Measurements from ENCODE around the gene IGFN1.
A peak's percentile ranks its signal among the peaks of the same experiment; 100 is the strongest.
"Not testable (repeated sequence)": the region's sequence is repeated elsewhere in the genome, so short reads cannot be mapped to it uniquely, and the experiment has no call there.

The IGFN1 gene

DNA sequence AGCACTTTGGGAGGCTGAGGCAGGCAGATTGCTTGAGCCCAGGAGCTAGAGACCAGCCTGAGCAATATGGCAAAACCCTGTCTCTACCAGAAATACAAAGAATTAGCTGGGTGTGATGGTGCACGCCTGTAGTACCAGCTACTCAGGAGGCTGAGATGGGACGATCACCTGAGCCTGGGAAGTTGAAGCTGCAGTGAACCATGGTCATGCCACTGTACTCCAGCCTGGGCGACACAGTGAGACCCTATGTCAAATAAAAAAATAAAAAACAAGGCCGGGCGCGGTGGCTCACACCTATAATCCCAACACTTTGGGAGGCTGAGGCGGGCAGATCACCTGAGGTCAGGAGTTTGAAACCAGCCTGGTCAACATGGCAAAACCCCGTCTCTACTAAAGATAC, 27.6 kb upstream of the IGFN1 start:
- not testable (repeated sequence) for DNase-seq (ENCODE audit: low read depth in 2 of 3, low spot score in 2 of 3)

DNA sequence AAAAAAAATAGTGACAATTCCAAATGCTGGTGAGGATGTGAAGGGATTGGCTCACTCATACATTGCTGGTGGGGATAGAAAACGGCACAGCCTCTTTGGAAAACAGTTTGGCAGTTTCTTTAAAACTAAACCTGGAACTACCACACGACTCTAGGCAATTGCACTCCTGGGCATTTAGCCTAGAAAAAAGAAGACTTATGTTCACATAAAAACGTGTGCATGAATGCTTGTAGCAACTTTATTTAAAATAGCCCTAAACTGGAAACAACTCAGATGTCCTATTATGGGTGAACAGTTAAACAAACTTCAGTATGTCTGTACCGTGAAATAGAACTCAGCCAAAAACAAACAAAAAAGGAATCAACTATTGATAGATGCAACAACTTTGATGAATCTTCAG, 26.9 kb upstream of the IGFN1 start:
- DNase-seq (ENCODE audit: low read depth in 2 of 3, low spot score in 2 of 3) = no peak

DNA sequence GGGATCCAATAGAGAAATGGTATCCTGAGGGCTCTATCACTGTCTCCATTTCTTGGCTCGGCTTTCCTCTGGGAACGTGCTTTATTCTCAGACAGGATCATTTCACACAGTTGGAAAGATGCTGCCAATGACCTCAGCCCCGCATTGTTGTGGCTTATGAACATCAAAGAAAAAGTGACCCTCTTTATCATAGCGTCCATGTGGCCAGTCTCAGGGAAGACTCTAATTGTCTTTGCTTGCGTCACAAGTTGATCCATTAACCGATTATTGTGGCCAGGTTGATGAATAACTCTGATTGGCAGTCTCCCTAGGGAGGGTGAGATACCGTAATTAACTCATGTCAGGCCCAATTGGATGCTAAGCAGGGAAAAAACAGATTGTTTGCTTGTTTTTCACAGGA, 26.0 kb upstream of the IGFN1 start:
- no peak for DNase-seq (ENCODE audit: low read depth in 2 of 3, low spot score in 2 of 3)

DNA sequence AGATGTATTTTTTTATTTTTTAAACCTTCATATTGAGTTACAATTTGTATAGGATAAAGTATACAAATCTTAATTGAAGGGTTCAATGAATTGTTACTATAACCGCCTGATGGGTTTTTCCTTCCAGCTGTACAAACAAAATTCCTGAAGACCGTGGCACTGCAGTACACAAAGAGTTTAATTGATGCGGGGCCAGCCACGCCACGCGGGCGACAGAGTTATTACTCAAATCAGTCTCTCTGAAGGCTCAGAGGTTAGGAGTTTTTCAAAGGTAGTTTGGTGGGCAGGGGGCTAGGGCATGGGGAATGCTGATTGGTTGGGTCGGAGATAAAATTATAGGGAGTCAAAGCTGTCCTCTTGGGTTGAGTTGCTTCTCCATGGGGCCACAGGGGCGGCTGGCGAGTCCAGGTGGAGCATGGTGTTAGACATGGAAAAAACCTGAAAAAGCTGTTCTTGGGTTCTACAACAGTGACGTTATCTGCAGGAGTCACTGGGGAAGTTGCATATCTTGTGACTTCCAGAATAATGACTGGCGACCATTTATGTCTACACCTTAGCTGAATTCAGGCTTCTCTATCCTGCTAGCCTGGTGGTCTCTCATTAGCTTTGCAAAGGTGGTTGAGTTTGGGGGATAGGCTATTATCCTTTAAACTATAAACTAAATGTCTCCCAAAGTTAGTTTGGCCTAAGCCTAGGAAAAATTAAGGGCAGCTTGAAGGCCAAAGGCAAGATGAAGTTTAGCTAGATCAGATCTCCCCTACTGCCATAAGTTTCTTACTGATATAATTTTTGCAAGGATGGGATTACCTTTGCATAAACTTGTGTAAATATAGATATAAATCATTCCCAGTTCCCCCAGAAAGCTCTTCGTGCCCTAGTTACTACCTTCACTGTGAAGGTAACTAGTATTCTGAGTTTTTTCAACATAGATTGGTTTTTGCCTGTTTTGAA, 23.3 kb upstream of the IGFN1 start:
- DNase-seq (ENCODE audit: low read depth in 2 of 3, low spot score in 2 of 3) = no peak

DNA sequence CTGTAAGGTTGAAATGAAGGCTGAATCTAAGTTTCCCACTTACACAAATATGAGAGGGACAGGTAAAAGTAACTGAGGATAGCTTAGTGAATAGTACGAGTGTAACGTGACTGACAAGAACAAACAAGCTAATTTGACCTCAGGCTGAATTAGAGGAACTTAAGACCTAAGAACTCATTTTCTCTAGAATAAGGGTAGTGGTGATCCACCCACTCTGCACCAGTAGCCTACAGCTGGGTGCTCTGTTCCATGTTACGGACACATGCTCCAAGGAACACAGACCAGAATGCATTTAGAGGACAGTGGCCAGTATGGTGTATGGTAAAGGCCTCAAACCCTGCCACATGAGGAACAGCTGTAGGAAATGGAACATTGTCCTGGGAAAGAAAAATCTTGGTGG, 21.4 kb upstream of the IGFN1 start:
- DNase-seq (ENCODE audit: low read depth in 2 of 3, low spot score in 2 of 3) = no peak

DNA sequence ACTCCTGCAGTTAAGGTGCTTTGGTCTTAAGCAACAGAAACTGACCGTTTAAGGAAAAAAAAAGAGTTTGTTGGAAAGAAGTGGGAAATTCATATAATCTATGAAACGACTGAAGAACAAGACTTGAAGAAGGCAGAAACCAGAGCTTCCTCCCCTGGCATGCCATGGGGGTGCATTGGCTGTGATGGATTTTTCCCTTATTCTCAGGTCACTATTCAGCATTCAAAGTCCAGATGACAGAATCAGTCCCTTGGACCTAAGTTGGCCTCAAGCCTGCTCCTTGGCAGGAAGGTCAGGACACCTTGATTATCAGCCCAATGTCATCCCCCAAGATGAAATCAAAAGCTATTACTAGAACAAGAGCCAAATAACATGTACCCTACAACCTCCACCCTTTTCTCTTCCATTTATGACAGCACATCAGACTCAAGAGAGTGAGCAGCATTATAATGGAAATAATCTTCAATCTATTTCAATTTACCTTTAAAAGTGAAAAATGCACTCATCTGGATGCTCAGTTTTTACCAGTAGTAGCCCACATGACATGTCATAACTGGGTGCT, 20.6 kb upstream of the IGFN1 start:
- DNase-seq (ENCODE audit: low read depth in 2 of 3, low spot score in 2 of 3) = no peak

DNA sequence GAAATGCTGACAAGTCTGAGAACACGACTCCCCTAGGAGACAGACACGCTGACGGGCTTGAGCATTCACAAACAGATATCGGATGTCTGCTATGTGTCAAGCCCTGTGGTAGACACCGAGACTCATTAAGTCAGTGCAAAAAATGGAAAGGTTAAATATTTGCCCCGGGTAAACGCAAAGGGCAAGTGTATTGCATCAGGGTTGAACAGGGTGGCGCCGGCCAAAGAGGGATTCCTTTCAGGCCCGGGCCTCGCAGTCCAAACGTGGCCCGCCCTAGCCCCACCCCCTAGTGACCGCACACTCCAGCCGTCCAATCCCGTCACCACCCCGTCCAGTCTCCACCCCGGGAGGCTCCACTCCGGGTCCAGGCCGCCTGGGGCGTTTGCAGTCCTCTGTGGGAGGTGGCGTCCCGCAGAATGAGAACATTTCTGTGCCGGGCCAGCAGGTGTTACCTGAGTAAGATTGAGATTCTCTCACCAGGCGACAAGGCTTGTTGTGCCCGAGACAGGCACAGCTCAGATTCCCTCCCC, 20.0 kb upstream of the IGFN1 start:
- DNase-seq (ENCODE audit: low read depth in 2 of 3, low spot score in 2 of 3) = peak; percentile 60 to 67 (median 65)

DNA sequence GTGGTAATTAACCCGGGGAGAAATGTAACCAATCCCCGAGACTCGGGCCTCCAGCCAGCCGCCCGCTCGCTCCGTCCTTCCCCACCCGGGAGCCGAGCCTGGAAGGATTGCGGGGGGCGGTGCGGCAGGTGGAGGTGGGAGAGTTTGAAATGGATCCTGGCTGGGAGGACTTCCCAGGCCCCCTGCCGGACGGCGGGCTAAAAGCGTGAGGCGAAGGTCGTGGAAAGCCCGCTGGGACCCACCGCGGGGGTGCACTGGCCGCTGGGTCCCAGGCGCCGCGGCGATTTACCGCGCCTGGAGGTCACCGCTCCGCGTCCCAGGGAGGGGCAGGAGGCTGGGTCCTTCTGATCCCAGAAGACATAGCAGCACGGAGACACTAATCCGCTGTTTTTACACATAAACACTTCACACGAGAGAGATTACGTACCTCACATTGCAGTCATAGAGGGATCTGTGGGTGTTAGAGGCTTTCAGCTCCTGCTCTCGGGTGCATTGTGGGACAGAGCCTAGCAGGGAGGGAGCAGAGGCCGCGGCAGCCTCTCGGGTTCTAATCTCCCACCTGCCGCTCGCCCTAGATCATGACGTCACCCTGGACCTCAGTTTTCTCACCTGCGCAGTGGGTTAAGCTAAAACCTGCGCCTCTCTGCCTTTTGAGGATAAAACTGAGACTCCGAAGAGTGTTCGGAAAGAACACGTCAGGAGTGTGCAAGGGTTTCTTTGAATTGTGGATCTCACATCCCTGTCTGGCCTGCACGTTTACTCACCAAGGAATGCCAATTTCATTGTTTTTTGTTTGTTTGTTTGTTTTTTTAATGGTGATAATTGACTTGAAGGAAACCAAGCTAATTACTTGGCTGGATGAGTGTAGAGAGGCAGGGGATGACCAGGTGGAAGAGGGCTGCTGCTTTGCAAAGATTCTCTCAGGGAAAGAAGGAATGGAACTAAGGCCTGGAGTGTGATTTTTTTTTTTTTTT, 19.3 kb upstream of the IGFN1 start:
- peak; percentile 19 to 33 (median 32) for DNase-seq (ENCODE audit: low read depth in 2 of 3, low spot score in 2 of 3)

DNA sequence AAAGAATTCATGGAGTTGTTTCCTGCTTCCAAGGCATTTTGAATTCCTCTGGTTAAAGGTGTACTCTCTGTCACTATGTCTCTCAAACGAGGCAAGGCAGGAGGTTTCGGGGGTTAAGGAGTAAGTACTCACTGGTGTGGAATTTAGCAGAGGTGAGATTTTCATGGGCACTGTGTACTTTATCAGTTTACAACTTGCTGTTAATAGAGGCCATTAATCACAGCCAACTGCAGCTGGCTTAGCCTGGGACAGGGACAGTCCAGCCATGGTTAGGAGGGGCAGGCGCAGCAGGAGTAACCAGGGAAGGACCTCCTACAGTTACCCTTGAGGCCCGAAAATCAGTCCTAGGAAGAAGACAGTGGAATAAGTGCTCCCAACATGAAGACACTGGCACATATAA, 18.3 kb upstream of the IGFN1 start:
- DNase-seq (ENCODE audit: low read depth in 2 of 3, low spot score in 2 of 3) = no peak

DNA sequence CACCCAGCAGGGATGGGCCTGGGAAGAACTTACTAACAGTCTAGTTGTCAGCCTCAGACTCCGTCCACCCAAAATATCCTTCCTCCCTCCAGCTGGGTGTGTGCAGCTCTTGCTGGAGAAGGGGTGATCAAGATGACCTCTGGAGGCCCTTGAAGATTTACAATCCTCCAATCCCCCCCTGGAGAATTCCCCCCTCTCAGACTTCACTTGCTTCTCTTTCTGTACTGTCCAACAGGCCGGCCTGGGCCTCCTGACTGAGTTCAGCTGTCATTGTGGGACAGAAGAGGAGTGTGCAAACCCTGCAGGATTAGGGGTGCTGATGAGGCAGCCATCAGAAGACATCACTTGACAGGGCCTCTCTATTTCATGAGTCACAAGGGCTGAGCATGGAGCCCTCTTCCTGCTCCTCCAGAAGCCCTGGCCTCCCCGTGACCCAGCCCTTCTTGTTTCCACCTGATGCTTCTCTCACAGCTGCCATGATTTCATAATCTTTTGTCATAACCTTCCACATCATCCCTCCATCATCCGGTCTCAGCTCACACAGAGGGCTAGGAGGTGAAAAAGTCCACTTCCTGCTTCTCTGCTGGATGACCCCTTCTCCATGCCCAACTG, 17.5 kb upstream of the IGFN1 start:
- DNase-seq (ENCODE audit: low read depth in 2 of 3, low spot score in 2 of 3) = no peak

DNA sequence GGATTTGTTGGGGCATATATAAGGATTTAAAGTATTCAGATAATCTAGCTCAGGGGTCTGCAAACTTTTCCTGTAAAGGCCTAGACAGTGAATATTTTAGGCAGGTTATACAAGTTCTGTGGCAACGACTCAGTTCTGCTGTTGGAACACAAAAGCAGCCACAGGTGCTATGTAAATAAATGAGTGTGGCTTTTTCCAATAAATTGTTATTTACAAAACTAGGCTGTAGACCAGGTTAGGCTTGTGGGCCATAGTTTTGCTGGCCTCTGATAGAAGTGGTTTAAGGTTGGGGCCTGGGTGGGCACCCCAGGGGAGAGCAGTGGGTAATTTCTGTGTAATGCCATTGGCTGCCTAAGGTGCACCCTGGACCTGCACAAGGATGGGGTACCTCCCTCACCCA, 16.9 kb upstream of the IGFN1 start:
- no peak for DNase-seq (ENCODE audit: low read depth in 2 of 3, low spot score in 2 of 3)

DNA sequence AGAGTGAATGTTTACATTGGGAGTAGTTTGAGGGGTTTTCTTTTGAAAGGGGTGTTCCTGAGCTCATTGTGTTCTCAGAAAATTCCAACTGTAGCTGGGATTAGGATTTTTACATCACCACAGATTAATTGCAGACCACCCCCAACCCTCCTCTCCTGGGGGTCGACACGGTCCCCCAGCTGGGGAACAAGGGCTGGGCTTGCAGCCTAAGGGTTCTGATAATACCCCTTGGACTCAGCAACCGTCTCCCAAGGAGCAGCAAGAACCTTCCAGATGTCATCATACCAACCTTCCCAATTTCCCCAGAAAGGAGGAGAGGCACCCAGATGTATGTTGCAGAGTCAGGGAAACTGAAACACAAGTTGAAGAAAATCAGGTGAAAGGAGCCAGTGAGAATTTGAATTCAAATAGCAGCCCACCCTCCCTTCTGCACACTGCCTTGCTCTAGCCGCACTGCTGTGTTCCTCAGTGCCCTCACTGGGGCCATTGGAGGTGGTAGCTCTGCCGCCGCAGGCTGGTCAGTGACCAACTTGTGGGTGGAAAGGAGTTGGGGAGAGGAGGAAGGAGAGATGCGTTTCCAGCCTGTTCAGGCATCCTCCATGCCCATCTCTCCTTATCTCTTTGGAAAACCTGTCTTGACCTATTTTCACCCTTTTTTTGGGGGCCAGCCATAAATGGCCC, 14.7 kb upstream of the IGFN1 start:
- no peak for DNase-seq (ENCODE audit: low read depth in 2 of 3, low spot score in 2 of 3)

DNA sequence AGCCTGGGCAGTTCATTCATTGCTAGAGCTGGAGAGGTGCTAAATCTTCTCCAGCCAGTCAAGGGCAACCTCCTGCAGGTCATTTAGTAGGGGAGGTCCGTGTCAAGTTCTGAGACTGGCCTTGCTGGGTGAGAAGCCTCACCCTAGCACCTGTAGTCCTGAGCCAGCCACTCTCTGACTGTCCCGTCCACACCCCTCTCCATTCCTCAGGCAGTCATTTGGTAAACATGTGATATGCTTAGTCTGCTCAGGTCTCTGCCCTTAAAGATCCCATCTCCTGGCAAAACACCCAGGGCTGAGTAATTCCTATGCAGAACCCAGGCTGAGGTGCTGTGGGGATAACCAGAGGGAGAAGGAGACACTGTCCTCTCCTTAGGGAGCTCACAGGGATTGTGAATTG, 13.7 kb upstream of the IGFN1 start:
- no peak for DNase-seq (ENCODE audit: low read depth in 2 of 3, low spot score in 2 of 3)

DNA sequence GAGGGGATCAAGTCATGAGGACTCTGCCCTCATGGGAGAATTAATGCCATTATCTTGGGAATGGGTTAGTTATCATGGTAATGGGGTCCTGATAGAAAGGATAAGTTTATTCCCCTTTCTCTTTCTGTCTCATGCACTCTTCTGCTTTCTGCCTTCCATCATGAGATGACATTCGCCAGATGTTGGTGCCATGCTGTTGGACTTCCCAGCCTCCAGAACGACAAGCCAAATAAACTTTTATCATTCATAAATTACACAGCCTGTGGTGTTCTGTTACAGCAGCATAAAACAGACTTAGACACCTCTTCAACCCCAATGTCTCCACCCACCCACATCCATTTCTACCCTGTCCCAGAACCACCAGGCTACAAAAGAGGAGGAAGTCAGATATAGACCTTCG, 11.9 kb upstream of the IGFN1 start:
- DNase-seq (ENCODE audit: low read depth in 2 of 3, low spot score in 2 of 3) = no peak

DNA sequence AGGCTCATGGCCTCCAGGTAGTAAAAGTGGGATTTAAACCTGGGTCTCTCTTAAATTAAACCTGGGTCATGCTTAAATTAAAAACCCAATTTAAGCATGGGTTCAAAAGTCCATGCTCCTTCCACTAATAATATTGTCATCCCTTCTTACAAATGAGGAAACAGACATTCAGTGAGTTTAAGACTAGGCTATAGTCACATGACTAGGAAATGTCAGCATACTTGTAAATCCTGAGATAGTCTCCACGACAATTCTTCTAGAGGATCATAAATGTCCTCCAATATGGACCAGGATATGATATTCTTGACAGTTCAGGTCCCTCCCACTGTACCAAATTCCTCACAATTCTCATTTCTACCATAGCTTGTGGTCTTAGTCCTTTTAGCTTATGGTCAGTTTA, 10.5 kb upstream of the IGFN1 start:
- DNase-seq (ENCODE audit: low read depth in 2 of 3, low spot score in 2 of 3) = no peak

DNA sequence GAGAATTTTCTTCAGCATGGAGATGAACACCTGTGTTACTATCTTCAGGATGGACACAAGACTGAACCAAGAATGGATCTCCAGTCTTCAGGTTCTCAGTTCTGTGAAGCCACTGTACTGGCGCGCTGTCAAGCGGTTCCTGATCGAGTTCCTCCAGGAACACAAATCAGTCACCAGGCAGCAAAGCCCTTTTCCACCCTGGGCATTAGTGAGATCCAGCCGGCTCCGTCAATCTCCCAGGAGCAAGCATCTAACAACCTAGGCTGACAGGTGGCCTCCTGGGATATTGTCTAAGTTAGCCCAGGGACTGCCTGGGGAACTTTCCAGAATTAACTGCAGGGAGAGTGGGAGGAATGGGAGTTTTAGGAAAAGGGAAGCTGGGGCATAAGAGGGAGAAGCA, 9.7 kb upstream of the IGFN1 start:
- DNase-seq (ENCODE audit: low read depth in 2 of 3, low spot score in 2 of 3) = no peak

DNA sequence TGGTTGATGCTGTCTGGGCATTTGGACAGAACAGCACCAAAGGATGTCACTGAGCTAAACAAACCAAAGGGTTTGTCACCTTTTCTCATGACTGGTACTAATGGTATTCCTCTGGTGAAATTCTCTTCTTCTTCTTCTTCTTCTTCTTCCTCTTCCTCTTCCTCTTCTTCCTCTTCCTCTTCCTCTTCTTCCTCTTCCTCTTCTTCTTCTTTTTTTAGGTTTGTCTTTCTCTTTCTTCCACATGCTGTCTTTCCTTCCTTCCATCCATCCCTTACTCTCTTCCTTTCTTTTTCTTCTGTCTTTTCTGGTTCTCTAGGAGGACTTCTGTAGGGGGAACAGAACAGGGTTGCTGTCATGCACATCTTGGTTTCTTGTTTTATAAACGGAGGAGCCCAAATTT, 9.3 kb upstream of the IGFN1 start:
- no peak for DNase-seq (ENCODE audit: low read depth in 2 of 3, low spot score in 2 of 3)

DNA sequence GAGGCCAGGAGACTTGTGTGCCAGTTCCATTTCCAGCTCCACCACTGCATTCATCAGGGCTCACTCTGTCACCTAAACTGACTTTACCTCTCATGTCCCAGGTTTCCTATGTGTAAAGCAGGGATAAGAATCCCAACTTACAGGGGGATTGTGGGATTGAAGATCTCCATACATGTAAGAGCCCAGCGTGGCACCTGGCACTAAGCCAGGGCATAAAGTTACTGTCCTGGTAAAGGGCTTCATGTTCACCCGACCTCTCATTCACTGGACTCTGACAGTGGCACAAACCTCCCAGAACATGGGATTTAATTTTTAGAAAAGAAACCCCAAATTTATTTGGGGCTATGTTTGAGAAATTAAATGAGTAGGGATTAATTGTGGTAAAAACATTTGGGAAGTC, 8.9 kb upstream of the IGFN1 start:
- DNase-seq (ENCODE audit: low read depth in 2 of 3, low spot score in 2 of 3) = no peak

DNA sequence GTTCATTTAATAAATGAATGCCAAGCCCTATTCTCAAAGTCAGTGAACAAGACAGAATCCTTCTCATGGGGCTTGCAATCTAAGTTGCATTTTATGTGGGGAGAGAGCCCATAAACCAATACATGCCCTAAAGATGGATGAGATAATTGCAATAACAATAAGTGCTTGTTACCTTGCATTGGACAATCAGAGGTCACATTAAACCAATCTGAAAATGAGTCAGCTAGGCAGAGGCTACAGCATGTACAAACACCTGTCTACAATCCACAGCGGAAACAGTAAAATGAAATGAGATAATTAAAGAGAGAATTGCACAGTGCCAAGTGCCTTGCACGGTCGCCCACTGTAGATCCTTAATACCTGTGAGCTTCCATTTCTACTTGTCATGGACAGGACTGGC, 7.4 kb upstream of the IGFN1 start:
- DNase-seq (ENCODE audit: low read depth in 2 of 3, low spot score in 2 of 3) = no peak

DNA sequence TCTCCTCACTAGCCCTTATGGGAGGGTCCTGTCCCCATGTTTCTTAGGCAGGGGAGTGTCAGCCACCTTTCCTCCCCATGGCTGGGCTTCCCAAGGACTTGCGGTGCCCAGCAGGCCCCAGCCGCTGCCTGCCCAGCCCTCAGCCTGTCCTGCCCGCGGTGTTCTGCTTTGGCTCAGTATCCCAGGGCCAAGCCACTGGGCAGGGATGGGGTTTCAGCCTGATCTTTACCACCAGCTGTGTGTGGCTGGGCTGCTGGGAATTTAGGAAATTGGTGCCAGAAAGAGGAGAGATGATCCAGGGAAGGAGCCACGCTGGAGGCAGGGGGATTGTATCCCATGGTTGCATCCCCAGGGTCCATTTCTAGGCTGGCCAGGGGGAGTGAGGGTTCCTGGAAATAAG, 6.9 kb upstream of the IGFN1 start:
- no peak for DNase-seq (ENCODE audit: low read depth in 2 of 3, low spot score in 2 of 3)
